Inflammatory macrophage treated with lipopolysaccharide for 1 hour (primary cell): Measurements from ENCODE around the gene TNFSF15.

Experiments
- DNase-seq, 2 donors: peaks; one replicate each; pipeline ENCODE4 v3.0.0-alpha.2; 2020 to 2022

The TNFSF15 gene

GRCh38 chr9:114824110-114824509, 18.3 kb upstream of the TNFSF15 start:
- DNase-seq: peak; percentile 52 to 87

DNA sequence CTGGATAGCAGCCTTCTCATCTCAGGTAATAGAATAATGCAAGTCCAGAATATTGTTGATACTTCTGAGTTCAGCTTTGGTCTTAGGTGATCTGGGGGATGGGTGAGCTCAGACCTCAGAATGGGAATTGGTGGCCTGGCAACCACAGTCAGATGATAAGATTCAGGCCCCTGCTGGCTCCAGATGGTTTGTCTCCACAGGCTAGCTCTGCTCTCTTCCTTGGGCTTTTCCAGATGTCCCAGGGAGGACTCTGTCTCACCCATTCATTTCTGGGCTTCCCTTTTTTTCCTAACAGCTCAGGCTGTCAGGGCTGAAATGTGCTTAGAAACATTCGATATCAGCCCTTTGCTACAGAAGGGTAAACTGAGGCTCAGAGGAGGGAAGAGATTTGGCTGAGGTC, 17.6 kb upstream of the TNFSF15 start:
- DNase-seq: peak in 1 of 2 donors; percentile 65

- DNase-seq: no peak
Observed at GRCh38 chr9:114822708-114823107, 16.9 kb upstream of the TNFSF15 start.

DNA sequence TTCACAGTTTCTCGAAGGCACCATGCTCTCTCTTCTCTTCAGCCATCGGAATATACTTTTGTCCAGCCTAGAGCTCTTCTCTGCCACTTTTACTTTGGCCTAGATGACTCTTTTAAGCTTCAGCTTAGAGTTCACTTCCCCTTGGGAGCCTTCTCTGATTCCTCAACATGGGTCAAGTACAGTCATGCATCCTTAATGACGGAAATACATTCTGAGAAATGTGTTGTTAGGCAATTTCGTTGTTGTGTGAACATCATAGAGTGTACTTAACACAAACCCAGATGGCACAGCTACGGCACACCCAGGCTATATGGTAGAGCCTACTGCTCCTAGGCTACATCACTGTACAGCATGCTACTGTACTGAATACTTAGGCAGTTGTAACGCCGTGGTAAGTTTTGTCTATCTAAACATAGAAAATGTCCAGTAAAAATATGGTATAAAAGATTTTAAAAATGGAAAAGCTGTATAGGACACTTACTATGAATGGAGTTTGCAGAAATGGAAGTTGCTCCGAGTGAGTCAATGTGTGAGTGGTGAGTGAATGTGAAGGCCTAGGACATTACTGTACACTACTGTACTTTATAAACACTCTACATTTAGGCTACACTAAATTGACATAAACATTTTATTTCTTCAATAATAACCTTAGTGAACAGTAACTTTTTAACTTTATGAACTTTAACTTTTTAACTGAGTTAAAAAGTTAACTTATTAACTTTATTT, 15.1 kb upstream of the TNFSF15 start:
- peak; percentile 92 to 97 for DNase-seq

GRCh38 chr9:114818178-114818577, 12.3 kb upstream of the TNFSF15 start:
- peak; percentile 55 to 78 for DNase-seq

DNA sequence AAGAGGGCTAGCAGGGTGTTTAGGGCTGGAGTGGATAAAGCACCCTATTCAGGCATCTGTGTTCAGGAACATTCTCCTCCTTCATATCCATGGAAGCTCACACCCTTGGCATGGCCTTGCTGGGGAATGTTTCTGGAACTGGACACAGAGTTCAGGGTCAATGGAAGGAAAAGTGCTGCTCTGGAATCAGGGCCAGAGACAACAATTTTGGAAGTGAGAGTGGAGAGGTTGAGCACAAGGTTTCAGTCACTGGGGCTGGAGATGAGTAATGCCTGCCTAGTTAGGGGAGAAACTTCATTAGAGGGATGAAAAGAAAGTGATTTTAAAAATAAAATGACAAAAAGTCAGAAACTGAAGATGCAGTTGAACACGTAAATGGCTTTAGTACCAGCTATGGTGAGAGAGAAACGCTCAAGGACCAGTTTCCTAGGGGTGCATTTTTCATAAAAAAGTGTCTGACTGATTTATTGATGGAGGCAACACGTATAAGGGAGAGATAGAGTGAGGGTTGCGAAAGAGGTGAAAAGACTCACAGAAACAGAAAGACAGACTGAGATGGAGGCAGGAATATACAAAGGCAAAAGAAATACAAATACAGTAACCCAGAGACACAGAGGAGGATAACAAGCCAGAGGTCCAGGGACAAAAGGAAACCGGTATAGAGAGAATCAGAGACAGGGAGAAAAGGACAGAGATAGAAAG, 8.0 kb upstream of the TNFSF15 start:
- DNase-seq: no peak

DNA sequence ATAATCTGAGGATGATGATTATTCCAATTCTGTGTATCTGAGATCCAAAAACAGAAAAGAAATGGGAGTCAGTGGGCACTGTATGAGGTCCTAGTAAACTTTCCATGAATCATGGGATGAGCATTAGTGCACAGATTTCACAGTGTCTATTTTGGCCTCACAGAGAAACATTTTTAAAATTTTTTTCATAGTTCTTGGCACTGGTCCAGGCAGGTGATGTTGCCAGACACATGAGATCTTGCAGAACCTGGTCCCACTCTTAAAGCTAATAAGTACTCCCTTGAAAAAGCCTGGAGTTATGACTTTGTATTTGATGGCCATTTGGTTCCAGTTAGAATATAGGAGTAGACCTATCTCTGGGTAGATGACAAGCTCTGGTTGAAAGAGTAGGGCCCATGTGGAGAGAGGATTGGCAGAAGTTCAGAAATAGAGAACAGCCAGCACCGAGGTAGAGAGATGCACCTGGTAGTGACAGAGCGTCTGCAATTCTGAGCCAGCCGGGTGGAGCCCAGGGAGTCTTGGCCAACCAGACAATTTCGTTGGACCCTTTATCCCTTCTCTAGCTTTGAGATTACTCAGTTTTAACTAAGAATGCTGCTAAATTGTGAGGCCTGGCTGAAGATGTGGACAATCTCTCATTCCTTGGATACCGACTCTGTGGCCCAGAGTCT, 6.3 kb upstream of the TNFSF15 start:
- DNase-seq: no peak

GRCh38 chr9:114811301-114811700, 5.5 kb upstream of the TNFSF15 start:
- DNase-seq: no peak

DNA sequence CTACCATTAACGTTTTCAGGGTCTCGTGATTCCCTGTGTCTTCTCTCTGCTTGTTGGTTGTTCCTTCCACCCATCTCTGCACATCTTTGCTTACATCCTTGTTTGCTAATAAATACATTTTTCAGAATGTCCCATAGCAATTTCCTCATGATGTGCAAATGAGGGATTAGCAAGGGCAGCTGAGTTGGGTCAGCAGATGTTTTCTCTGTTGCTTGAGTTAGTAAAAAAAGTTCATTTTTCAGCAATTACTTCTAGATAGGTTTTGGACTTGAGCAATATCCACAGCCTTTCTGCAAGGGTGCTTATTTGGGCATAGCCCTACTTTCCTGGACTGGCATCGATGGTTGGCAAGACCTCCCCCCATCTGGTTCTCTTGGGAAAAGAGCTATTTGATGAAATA, 4.8 kb upstream of the TNFSF15 start:
- DNase-seq: no peak

DNA sequence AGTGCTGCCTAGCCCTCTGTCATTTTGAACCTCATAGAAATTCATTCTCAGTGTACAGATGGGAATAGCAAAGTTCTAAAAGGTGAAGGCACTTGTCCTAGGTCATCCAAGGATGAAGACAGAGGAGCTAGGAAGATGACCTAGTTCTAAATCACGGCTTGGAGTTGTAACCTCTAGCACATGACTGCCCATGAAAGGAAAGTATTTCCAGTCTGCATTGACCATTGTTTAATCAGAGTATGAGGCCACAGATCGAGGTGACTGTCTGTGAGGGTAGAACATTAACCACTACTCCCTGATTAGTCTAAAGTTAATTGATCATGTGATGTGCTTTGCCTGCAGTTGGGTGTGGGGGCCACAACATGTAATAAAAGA, 674 bp upstream of the TNFSF15 start:
- peak in 1 of 2 donors; percentile 62 for DNase-seq

- peak in 1 of 2 donors; percentile 15 for DNase-seq
Observed at GRCh38 chr9:114804505-114804904, 1.3 kb downstream of the TNFSF15 start.

- no peak for DNase-seq
Observed at GRCh38 chr9:114803479-114804265, 2.2 kb downstream of the TNFSF15 start.

GRCh38 chr9:114799925-114800324, 5.9 kb downstream of the TNFSF15 start:
- DNase-seq: no peak

- no peak for DNase-seq
Observed at GRCh38 chr9:114799441-114799840, 6.4 kb downstream of the TNFSF15 start.

GRCh38 chr9:114798780-114799427, 6.9 kb downstream of the TNFSF15 start:
- no peak for DNase-seq

GRCh38 chr9:114798101-114798500, 7.7 kb downstream of the TNFSF15 start:
- DNase-seq: no peak

DNA sequence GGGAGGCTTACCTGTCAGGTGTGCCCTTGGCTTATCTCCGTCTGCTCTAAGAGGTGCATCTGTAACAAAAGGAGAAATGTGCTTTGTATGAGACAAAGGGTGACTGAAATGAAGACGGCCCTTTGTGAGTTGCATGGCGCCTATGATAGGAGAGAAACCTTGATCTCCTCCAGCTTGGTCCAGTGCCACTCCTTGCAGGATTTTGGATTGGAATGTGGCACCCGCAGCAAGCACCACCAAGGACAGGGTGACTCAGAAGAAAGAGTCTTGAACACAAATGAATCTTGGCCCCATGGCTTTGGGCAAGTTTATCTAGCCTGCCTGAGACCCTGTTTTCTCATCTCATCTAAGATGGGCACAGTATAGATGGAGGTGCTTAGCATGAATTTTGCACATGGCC, 13.4 kb downstream of the TNFSF15 start:
- DNase-seq: no peak

DNA sequence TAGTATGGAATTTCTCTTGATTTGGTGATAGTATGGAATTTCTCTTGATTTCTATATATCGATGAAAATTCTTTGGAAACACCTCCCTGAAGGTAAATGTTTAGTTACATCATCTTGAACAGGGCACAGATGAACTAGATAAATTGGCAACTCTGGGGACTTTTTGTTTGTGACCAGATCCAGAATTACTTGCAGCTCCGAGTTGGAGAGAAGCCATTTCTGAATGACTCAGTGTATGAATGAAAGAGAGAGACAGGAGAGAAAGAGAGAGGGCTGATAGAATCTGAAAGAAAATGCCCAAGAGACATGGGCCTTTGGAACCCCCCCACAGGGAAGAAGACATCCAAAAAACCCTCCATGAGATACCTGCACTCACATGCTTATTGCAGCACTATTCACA, 14.1 kb downstream of the TNFSF15 start:
- no peak for DNase-seq

DNA sequence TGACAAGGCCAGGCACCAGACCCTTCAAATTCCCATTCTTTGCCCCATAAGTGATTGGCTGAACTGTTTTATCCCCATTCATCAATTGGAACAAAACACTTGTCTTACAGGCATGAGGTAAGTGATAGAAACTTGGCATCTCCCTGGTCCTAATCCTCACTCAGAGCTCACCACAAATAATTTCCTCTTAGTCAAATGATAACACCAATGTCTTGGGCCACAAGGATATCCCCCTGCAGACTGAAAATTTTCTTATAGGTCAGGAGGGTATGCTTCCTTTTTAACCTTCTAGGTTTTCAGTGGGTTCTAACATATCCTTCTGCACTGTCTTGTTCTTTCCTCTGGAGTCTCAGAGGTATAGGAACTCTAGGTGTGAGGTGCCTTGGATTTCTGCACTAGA, 14.5 kb downstream of the TNFSF15 start:
- DNase-seq: no peak

DNA sequence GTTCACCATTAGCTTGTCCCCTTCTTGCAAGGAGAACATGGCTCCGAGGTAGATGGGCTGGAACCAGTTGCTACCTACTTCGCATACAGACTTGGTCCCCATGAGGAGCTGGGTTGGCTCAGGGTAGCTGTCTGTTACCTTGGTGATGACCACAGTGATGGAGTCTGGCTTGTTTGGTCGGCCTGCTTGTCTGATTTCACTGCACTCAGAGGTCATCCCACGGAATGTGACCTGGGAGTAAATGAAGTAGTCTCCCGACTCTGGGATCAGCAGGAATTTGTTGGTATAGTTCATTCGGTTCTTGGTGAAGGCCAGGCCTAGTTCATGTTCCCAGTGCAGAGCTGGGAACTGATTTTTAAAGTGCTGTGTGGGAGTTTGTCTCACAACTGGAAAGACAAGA, 15.3 kb downstream of the TNFSF15 start:
- no peak for DNase-seq

GRCh38 chr9:114789006-114789405, 16.8 kb downstream of the TNFSF15 start:
- no peak for DNase-seq

- DNase-seq: no peak
Observed at GRCh38 chr9:114787781-114788498, 17.9 kb downstream of the TNFSF15 start.
